Stimulated activated CD4-positive, alpha-beta T cell treated with anti-CD3 and anti-CD28 coated beads, Interleukin-4, amount 100 ng/mL, for 1 hour (primary cell): ENCODE measurements around the gene FAM181A.
A peak's percentile ranks its signal among the peaks of the same experiment; 100 is the strongest.

Experiments used
- DNase-seq: peaks from one replicate; pipeline ENCODE4 v3.0.0-alpha.2; 2020

Gene FAM181A

DNA sequence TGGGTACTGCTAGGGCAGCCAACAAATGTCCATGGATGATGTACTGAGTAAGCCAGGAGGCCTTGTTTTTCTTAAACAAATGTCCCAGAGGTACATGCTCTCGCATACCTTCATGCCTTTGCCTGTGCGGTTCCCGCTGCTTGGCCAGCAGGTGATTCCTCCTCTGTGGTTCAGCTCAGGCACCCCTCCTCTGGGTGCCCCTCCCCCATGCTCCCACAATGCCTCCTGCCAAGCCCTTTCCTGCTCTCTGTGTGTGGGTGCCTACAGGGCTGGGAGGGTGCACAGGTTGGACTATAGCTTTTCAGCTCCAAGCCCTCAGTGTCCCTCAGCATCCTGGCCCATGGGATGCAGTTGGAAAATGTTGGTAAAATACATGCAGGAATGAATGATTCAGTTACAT lies 25.7 kb downstream of the FAM181A start:
- DNase-seq, result no peak

DNA sequence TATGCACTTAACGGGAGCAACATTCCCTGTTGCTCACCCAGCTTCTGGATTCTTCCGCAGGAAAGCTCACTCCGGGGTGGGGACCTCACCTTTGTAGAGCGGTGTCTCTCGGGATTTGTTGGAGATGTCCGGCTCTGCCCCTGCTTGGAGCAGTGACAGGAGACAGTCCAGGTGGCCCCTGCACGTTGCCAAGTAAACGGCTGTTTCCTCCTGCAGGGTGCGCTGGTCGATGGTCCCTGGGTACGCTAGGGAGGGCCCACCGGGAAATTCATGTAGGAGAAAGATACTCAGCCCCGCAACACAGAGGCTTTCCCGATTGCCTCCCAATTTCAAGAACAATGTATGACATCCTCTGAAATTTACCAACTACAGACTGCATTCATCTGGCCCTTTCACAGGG lies 26.1 kb downstream of the FAM181A start:
- DNase-seq, result no peak

DNA sequence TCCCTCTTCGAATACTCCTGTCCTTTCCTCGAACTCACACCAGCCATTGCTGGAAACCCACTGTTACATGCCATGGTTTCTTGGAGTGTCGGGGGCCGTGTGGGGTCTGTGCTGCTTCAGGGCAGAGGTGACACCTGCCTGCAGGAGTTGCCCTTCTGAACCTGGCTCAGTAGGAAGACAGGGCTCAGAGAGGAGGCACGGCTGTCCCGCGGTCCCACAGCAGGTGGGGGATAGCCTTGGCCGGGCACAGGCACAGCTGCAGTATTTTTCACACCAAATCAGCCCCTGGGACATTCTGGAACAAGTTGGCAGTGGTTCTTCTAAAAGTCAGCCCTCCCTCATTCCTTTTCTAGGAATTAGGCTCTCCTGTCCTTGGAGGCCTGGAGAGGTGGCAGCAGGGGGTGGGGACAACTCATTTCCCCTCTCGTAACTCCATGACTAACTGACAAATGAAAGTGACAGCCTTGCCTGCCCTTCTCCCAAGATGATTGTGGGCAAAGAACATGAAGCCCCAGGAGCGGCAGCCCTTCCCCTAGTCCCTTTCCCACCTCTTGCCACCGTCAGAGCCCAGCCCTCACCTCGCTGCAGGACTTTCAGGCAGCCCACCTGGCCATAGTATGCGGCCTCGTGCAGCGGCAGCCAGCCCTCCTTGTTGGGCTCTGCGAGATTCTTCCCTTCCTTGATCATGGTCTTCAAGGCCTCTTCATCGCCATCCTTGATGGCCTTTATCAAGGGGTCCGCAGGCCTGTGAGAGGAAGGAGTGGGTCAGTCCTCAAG lies 26.8 kb downstream of the FAM181A start:
- DNase-seq, result no peak

DNA sequence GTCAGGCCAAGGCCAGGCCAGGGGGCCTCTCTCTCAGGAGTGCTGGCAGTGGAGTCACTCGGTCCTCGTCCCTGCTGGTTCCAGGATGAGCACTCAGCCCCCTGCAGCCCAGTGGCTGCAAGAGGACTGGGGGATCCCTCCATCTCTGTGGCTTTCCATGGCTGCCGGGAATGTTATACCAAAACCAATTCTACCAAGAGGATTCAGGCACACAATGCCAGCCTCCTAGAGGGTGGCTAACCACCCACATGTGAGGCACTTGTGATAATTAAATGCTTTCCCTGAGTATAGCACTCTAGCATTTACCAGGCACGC lies 27.3 kb downstream of the FAM181A start:
- no peak for DNase-seq

DNA sequence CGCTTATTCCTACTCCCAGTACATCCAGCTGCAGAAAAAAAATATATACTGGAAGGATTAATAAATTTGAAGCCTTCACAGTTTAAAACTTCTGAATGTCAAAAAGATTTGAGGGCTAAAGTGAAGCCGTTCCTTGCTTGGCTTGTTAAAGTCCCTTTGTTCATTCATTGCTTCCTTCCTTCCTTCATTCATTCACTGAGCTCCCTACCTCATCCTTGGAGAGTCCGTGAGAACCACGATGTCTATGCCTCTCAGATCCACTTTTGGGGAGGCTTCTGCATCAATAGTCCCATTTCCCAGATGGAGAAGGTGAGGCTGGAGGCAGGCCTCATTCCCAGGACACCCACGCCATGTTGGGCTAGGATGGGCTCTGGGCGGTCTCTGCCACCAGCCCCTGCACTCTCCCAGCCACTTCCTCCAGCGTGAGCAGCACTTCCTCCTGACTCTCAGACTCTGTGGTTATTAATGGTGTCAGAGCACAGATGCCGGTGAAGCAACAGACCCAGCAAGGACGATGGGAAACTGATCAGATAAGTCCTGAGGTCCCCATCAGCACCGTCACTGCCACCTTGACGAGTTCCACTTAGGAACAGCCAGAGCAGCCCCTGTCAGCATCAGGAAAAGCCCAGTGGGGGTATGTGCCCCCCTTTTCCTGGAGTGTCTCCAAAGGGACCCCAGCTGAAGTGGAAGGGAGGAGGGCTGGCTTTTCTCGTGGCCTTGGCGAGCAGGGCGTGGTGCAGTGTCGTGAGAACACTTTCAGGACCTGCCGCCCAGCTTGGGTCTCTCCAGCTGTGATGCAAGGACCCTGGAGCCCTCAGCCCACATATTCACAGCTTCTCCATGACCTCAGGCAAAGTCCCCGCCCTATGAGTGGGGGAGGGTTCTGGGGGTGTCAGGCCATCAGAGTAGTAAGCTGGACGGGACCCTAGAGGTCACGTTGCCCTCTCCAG lies 28.0 kb downstream of the FAM181A start:
- peak; percentile 37 for DNase-seq

DNA sequence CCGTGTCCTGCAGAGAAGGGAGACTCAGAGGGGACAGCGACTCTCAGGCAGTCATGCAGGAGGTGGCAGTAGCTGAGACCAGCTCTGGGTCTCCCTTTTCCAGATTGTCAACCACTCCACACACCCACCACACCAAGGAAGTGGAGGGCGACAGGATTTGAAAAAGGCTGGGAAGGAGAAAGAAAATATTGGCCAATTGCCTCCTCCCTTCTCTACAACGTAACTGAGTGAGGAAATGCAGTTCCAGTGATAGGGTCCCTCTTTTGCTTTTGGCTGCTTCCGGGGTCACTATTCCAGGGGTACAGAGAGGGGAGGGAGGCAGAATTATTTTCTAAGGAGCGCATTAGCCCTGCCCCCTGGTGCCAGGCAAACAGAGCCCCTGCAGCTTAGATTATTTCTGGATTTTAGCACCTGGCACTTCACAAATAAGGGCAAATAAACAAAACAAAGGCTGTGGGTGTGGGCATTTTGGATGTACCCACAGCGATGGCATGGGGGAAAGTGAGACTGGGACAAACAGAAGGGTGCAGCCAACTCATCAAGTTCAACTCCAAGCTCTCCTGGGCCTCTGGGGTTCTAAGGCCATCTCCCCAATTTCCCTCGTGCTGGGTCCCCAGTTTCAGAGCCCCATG lies 28.8 kb downstream of the FAM181A start:
- no peak for DNase-seq

DNA sequence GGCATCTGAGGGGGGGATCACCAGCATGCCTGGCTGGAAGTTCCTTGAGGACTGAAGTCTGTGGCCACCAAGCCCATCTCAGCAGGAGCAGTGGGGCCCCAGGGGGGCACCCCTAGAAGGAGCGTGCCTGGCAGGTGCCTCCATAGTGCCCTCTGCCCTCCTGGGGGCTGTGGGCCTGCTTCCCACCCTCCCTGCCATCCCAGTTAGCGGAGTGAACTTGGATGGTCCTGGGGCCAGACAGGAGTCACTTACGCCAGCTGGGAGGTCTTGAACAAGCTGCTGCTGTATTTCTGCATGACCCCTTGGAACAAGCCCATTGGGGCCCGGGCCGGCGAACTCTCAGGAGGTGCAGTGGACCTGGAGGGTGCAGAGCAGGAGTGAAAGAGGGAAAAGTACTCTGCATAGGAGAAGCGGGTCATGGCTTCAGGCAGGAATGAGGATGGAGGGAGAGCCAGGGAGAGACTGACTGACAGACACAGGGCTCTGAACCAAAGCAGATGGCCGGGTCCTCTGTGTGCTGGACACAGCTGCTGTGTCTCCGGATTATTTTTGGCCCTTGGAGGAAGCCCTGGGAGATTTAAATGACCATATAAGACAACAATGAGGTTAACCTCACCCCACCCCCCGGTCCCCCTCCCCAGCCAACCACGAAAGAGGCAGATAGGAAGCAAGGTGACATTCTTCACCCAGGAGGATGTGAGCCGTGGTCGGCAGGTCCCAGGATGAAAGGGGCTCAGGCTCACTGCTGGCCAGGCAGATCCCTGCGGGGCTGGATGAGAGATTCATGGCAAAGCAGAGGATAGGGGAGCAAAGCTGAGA lies 29.6 kb downstream of the FAM181A start:
- no peak for DNase-seq

DNA sequence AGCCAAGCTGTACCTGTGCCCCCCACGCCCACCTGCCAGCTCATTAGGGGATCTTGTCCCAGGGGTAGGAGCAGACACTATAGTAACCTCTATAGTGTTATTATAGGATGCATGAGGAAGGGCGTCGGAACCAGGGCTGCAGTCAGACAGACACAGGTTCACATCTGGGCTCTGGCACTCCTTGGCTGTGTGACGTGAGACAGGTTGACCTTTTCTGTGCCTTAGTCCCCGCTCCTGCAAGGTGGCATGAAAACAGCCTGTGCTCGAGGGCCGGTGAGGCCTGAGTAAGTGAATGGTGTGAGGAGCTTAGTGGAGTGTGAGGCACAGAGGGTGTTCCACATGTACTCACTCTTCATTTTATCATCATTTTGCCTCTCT lies 30.2 kb downstream of the FAM181A start:
- DNase-seq, result no peak

DNA sequence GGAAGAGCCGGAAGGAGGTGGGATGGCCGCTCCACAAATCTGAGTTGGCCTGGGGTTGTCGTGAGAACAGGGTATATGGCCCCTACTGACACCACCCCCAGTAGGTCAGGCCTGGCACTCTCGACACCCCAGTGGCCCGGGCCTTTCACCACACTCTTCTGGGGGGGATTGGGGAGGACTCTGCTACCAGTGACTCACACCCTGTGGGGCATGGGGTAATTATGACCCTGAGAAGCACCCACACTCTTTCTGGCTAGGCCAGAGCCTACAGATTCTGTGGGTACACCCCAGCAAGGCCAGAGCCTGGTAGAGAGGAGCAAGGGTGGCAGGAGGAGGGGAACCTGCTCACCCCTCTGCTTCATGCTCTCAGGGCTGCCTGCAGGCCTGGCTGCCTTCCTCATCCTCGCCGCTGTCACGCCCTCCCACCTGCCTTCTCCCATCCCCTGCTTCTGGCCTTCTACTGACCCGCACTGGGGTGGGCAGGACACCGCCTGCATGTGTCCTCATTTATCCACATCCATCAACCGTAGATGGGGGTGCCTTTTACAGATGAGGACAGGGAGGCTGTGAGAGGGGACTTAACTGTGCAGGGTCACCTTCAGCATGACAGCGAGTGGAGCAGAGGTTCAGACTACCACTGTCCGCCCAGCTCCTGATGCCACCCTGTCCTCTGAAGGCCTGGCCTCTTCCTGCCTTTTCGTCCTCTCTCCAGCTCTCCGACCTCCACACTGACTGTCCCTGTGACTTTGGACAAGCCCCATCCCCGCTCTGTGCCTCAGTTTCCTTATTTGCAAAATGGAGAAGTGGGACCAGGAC lies 30.8 kb downstream of the FAM181A start:
- DNase-seq, result no peak

DNA sequence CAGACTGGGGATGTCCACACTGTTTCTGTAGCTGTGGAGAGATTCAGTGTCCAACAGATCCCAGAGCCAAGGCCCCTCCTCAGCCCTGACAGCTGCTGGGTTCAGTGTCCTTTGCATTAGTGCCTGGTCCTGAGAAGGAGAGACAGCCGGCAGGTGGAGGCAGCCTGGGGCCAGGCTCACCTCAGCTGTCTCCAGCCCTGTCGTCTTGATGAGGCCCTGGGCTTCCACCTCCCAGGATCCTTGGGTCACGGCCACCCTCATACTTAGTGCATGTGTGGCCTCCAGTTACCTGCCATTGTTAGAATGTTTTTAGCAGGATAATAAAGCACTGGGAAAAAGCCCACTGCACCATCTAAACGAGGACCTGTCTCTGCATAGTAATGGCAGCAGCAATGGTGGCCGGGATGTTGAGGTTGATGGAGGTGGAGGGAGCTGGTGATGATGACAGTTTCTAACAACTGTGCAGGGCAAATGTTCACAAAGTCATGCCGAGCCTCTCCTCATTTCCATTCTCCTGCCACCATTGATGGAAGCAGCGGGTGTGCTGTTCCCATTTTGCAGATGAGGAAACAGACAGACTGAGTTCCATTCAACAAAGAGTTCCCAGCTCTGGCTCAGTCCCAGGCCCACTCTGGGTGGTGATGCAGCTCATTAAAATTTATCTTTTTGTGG lies 31.6 kb downstream of the FAM181A start:
- no peak for DNase-seq

DNA sequence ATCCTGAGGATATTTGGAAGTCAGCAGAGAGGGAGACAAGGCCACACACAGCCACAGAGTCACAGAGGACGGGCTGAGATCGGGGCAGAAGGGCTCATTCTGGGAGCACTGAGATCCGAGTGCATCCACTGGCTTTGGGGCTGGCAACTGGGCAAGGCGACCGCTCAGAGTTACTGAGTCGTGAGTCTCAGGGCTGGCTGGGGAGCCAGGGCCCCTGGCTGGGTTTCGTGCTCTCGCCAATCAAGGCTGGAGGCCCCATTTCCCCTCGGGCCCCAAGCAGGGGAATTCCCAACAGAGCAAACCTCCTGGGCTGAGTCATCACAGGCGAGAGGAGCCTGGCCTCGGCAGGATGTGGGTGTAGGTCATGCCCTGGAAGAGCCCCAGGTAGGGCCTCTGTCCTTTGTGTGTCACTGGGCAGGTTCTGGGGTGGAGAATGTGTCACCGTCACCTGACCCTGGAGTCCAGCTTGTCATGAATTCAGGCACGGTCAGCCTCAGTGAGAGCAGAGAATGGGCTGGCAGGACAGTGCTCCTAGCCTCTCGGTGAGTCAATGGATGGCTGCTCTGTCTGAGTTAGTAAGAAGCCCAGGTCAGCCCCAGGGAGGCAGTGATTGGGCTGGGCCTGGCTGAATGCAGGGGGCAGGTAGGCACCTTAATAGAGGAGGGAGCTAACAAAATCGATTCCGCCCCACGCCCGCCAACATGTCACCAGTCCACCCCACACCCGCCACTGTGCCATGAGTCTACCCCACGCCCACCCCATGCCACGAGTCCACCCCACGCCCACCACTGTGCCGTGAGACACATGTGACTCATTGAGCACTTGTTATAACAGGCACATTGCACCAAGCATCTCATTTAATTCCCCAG lies 32.3 kb downstream of the FAM181A start:
- peak; percentile 90 for DNase-seq

DNA sequence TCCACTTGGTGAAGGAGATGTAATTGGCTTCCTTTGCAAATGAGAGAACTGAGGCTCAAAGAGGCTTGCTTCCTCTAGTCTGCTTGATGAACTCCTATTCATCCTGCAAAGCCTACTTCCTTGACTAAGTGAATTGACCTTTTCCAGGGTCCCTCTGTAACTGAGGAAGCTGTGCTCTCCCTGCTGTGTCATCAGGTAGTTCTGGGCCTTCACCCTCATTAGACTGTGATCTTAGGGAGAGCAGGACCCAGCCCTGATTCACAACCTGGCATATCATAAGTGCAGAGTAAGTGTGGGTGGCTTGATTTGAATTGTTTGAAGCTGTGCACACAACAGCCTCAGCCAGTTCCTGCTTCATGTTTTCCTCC lies 32.9 kb downstream of the FAM181A start:
- DNase-seq, result peak; percentile 35

DNA sequence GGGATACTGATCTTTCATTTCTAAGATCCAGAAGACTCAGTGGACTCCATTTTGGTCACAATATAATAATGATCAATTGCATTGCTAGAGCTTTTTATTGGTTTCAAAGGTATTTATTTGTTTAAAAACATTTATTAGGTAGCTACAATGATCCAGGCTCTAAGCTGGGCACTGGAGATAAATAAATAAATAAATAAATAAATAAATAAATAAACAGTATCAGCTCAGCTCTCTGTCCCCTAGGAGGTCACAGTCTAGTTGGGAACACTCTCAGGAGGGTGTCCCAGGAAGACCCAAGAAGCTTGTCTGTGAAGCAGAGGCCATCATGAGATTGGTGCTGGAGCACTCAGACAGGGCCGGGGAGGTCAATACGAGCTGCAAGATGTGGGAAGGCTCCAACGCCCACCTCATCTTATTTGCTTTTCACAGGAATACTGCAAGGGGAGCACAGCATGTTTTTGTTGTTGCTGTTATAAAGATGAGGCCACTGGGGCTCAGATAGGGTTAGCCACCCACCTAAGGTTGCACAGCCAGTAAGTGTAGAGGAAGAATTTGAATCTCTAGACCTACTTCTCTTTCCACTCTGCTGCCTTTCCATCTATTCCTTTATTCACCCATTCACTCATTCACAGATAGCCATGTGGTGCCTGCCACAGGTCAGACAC lies 33.8 kb downstream of the FAM181A start:
- DNase-seq, result no peak

DNA sequence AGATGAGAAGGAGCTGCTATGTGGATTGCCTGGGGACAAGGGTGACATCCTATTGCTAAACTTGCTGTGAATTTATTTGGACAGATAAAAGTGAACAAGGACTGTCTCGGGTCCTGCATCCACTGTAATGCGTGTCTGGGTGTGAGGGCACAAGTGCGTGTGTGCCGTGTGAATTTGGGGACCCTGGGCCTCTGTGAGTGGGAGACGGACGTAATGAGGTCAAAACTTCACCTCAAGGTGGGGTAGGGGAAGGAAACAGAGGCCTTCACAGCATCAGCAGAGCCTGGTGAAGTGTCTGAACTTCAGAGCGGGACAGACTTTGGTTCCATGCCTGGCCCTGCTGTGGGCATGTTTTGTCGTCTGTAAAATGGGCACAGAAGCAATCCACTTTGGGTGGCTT lies 34.5 kb downstream of the FAM181A start:
- no peak for DNase-seq

DNA sequence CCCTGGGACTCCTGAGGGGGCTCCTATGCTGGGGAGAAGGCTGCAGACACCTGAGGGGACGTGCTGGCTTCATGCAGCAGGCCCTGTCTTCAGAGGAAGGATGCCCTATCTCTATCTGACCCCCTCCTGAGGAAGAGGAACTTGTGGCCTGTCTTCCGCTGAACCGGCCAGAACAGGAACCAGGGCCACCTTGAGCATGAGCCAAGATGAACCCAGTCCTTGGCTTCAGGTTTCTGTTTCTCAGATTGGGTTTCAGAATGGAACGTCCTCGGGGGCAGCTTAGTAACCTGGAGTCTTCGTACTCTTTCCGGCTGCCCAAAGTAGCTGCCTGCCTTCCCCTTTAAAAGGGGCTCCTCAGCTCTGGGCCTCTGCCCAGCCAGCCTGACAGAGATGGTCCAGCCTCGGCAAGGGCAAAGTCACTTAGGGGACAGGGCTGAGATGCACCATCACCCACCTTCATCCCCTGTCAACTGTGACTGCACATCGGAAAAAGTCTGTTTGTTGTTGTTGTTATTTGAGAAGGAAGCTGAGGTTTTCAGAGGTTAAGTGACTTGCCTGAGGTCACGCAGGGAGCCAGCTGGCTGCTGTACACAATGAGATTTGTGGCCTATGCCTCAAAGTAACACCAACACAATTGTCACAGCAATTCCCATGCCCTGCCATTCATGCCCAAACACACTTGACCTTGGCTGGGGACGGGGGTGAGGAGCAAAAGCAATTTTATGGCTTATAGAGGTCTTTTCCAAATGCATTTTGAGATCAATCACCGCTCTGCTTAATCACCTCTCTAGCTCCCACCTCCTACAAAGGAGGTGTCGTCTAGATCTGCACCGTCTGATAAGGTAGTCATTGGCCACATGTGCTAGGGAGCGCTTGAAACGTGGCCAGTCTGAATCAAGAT lies 35.8 kb downstream of the FAM181A start:
- peak; percentile 36 for DNase-seq

DNA sequence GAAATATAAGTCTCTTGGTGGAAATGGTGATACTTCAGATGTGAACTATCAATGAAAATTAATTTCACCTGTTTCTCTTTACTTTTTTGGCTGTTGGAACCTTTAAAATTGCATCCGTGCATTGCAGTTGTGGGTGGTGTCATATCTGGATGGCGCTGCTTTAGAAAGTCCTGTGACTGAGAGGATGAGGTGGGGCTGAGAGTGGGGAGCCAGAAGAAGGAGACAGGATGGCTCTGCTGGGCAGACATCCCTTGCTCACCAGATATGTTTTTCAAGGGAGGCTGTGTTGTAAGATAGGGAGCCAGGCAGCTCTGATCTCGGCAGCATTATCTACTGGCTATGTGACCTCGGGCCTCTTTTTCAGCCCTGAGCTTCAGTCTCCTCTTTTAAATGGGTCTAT lies 36.5 kb downstream of the FAM181A start:
- DNase-seq, result no peak

DNA sequence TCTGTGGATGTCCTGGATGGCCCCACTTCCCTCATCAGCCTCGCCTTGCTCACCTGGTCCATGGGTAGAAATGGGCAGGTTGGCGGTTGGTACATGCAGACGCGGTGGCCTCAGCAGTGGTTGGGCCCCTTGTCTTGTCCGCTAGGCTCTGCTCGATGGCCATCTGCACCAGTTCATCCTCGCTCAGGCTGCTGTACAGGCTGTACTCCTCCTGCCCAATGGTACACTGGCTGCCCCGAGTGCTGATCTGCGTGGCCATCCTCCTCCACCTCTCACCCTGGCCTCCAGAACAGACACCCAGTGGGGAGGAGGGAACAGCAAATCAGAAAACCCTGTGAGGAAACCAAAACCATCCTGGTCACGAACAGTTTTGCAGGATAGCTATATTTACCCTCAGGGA lies 37.1 kb downstream of the FAM181A start:
- no peak for DNase-seq

DNA sequence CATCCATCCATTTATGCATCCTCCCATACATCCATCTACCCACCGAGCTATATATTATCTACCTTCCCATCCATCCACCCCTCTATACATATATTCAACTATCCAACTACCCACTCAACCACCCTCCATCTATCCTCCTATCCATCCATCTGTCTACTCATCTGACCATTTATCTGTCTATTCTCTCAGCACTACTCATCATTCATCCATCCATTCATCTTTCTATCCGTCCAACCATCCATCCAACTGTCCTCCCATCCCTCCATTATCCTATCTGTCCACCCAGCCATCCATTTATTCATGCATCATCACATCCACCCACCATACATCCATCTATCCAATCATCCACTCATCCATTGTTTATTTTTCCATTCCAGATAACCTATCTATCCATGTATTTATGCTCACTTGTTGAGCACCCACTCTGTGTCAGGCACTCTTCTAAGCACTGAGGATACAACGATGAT lies 37.7 kb downstream of the FAM181A start:
- no peak for DNase-seq
